NOMO-1 treated with DMSO at 0.1 percent for 48 hours (cell line): ENCODE data around the gene TTC28.
"Not testable (repeated sequence)": the region's sequence is repeated elsewhere in the genome, so short reads cannot be mapped to it uniquely, and the experiment has no call there.

Experiments used
- DNase-seq: peaks from one replicate; lab custom pipeline; 2025; ENCODE audit not compliant: unreplicated experiment; lab: John Stamatoyannopoulos, UW

Gene TTC28

GRCh38 chr22:28369854-28370253 is 309.8 kb downstream of the TTC28 start:
- DNase-seq = no peak

GRCh38 chr22:28366856-28367255 is 312.8 kb downstream of the TTC28 start:
- DNase-seq = no peak

GRCh38 chr22:28365371-28365770 is 314.3 kb downstream of the TTC28 start:
- no peak for DNase-seq

- not testable (repeated sequence) for DNase-seq
Measured at GRCh38 chr22:28364105-28364504, 315.5 kb downstream of the TTC28 start.

GRCh38 chr22:28360939-28361338 is 318.7 kb downstream of the TTC28 start:
- no peak for DNase-seq

- DNase-seq = peak; percentile 43
Measured at GRCh38 chr22:28358312-28358711, 321.3 kb downstream of the TTC28 start.

GRCh38 chr22:28357193-28357592 is 322.4 kb downstream of the TTC28 start:
- DNase-seq = no peak

GRCh38 chr22:28351476-28351875 is 328.2 kb downstream of the TTC28 start:
- DNase-seq = no peak

- DNase-seq = no peak
Measured at GRCh38 chr22:28348613-28349609, 330.7 kb downstream of the TTC28 start.

- DNase-seq = no peak
Measured at GRCh38 chr22:28346308-28346707, 333.3 kb downstream of the TTC28 start.

- no peak for DNase-seq
Measured at GRCh38 chr22:28344918-28345703, 334.5 kb downstream of the TTC28 start.

GRCh38 chr22:28341001-28341400 is 338.6 kb downstream of the TTC28 start:
- DNase-seq = no peak

GRCh38 chr22:28333088-28333487 is 346.6 kb downstream of the TTC28 start:
- DNase-seq = no peak

- DNase-seq = no peak
Measured at GRCh38 chr22:28332410-28332809, 347.2 kb downstream of the TTC28 start.

- DNase-seq = no peak
Measured at GRCh38 chr22:28331695-28332094, 347.9 kb downstream of the TTC28 start.

- DNase-seq = no peak
Measured at GRCh38 chr22:28329186-28330073, 350.2 kb downstream of the TTC28 start.

GRCh38 chr22:28328756-28329155 is 350.9 kb downstream of the TTC28 start:
- no peak for DNase-seq

- DNase-seq = no peak
Measured at GRCh38 chr22:28316014-28316413, 363.6 kb downstream of the TTC28 start.

- no peak for DNase-seq
Measured at GRCh38 chr22:28314959-28315358, 364.7 kb downstream of the TTC28 start.

- DNase-seq = no peak
Measured at GRCh38 chr22:28310299-28310698, 369.3 kb downstream of the TTC28 start.

- no peak for DNase-seq
Measured at GRCh38 chr22:28299753-28300152, 379.9 kb downstream of the TTC28 start.
